Measurements from ENCODE around the gene PPM1N. TPM values are rescaled to one million over a fixed set of nuclear protein-coding genes. Genes with fewer than 3 reads are reported as not detected.

Gene PPM1N
- total RNA-seq, 1 experiment from 2014 or later: 5.2 TPM

DNA sequence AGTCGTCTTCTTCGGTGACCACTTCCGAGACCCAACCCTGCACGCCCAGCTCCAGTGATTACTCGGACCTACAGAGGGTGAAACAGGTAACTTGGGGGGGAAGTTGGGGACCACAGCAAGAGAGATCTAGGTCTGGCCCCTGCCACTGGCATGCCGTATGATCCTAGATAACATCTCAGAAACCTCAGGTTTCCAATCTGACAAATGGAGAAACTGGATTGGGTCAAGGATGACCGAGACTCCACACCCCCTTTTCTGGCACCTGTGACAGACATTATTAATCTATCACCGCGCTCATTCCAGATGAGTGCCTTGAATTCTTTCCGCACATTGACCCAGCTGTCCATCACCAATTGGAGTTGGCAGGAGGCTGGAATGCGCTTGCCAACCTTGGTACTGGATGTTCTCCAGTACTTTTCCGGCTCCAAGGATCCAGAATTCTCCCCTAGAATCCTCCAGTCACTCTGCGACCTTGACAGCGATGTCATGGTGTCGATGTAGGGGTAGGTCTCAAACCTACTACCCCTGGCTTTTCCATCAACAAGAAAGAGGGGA is 26.4 kb downstream of the PPM1N start:
- BruUV-seq (replicated peaks): no TSS peak
- Histone ChIP-seq H3K27me3 (ENCODE audit: insufficient read depth, low read length) (no peaks in the 10 kb centered on the region), H3K36me3 (ENCODE audit: control insufficient read depth in 1 of 2, insufficient read depth in 2 of 2, low read length in 2 of 2) (peaks cover 23 to 38% of the 10 kb centered on the region in 2 experiments), H2AFZ (ENCODE audit: low read depth, low read length, poor library complexity, severe bottlenecking) (no peak overlapping the region), H3K9me3 (ENCODE audit: control insufficient read depth in 1 of 2, insufficient read depth in 1 of 2, low read depth in 1 of 2, low read length in 2 of 2) (no peaks in the 10 kb centered on the region), H3K4me3 (replicated peaks in 1 of 2; ENCODE audit: low read depth in 1 of 2, low read length in 2 of 2) (no peak overlapping the region), H3K9me2 (ENCODE audit: insufficient read depth) (no peaks in the 10 kb centered on the region), H3K9ac (ENCODE audit: low read length) (no peak overlapping the region), H3K4me2 (ENCODE audit: low read length) (no peak overlapping the region), H3K4me1 (ENCODE audit: control insufficient read depth in 1 of 2, insufficient read depth in 2 of 2, low read length in 2 of 2) (peaks cover 23 to 67% of the 10 kb centered on the region in 2 experiments; a peak in 3 of 4 replicates), H4K20me1 (ENCODE audit: insufficient read depth) (no peaks in the 10 kb centered on the region), H3K27ac (ENCODE audit: low read depth, low read length) (no peak overlapping the region), H3K79me2 (ENCODE audit: insufficient read depth, low read length) (peaks cover 14% of the 10 kb centered on the region; the same call in 1 of the 2 replicates)
- TF ChIP-seq TCF7L2 (IDR thresholded peaks at IDR 0.05; ENCODE audit: borderline replicate concordance, extremely low read depth, insufficient read depth, insufficient read length) (no peak), YY1 (IDR thresholded peaks at IDR 0.05; ENCODE audit: extremely low read depth, insufficient replicate concordance, low read depth, low read length) (no peak), POLR2A (IDR thresholded peaks at IDR 0.05; ENCODE audit: borderline replicate concordance, extremely low read depth, insufficient read depth, insufficient read length) (no peak), CBX3 (IDR thresholded peaks at IDR 0.05; ENCODE audit: low read depth) (no peak), POLR2AphosphoS5 (IDR thresholded peaks at IDR 0.05; ENCODE audit: low read depth, low read length) (no peak), SIN3A (IDR thresholded peaks at IDR 0.05; ENCODE audit: low read depth) (no peak), SP1 (IDR thresholded peaks at IDR 0.05; ENCODE audit: low read depth) (no peak)
- TF ChIP-seq, protein P1, sequence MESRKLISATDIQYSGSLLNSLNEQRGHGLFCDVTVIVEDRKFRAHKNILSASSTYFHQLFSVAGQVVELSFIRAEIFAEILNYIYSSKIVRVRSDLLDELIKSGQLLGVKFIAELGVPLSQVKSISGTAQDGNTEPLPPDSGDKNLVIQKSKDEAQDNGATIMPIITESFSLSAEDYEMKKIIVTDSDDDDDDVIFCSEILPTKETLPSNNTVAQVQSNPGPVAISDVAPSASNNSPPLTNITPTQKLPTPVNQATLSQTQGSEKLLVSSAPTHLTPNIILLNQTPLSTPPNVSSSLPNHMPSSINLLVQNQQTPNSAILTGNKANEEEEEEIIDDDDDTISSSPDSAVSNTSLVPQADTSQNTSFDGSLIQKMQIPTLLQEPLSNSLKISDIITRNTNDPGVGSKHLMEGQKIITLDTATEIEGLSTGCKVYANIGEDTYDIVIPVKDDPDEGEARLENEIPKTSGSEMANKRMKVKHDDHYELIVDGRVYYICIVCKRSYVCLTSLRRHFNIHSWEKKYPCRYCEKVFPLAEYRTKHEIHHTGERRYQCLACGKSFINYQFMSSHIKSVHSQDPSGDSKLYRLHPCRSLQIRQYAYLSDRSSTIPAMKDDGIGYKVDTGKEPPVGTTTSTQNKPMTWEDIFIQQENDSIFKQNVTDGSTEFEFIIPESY (IDR thresholded peaks at IDR 0.05; ENCODE audit: extremely low read depth, insufficient replicate concordance, low read length): no peak
- TF ChIP-seq, protein P2, sequence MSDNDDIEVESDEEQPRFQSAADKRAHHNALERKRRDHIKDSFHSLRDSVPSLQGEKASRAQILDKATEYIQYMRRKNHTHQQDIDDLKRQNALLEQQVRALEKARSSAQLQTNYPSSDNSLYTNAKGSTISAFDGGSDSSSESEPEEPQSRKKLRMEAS (IDR thresholded peaks at IDR 0.05): no peak
- TF ChIP-seq, protein P3, sequence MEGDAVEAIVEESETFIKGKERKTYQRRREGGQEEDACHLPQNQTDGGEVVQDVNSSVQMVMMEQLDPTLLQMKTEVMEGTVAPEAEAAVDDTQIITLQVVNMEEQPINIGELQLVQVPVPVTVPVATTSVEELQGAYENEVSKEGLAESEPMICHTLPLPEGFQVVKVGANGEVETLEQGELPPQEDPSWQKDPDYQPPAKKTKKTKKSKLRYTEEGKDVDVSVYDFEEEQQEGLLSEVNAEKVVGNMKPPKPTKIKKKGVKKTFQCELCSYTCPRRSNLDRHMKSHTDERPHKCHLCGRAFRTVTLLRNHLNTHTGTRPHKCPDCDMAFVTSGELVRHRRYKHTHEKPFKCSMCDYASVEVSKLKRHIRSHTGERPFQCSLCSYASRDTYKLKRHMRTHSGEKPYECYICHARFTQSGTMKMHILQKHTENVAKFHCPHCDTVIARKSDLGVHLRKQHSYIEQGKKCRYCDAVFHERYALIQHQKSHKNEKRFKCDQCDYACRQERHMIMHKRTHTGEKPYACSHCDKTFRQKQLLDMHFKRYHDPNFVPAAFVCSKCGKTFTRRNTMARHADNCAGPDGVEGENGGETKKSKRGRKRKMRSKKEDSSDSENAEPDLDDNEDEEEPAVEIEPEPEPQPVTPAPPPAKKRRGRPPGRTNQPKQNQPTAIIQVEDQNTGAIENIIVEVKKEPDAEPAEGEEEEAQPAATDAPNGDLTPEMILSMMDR (IDR thresholded peaks at IDR 0.05 in 2 of 3, conservative IDR thresholded peaks at IDR 0.05 in 1 of 3; ENCODE audit: borderline replicate concordance in 1 of 3, insufficient read depth in 1 of 3, low read depth in 2 of 3, low read length in 2 of 3): no peak
- ChIA-PET POLR2A (no interaction called here), CTCF (no interaction called here), RAD21 (ENCODE audit: low non-redundant PET in 1 of 2, low total read pairs in 2 of 2, uncharacterized antibody in 2 of 2, unreplicated experiment in 2 of 2) (interaction anchor here in 1 of 2 experiments (0.7 kb wide), 1 partner anchor 57 kb away, joined by 3 read pairs; no protein-coding TSS in a partner anchor)
- intact Hi-C loops (cut with micrococcal nuclease): no loop called here
- DNase-seq (ENCODE audit: low read depth, low spot score) (no peak), ATAC-seq (no peak)
